Ramos (cell line): ENCODE data around the gene MRGPRG.
"Not testable (repeated sequence)": the region's sequence is repeated elsewhere in the genome, so short reads cannot be mapped to it uniquely, and the experiment has no call there.

ENCODE experiments used
- in situ Hi-C: fragments of 300-500 bp; cut with MboI; formaldehyde crosslinking; loops from one replicate; pipeline ENCODE4 v1.14.3; 2022; ENCODE audit warnings: low sequenced_read_pairs; ENCODE audit not compliant: unreplicated experiment

Gene MRGPRG, protein sequence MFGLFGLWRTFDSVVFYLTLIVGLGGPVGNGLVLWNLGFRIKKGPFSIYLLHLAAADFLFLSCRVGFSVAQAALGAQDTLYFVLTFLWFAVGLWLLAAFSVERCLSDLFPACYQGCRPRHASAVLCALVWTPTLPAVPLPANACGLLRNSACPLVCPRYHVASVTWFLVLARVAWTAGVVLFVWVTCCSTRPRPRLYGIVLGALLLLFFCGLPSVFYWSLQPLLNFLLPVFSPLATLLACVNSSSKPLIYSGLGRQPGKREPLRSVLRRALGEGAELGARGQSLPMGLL

DNA sequence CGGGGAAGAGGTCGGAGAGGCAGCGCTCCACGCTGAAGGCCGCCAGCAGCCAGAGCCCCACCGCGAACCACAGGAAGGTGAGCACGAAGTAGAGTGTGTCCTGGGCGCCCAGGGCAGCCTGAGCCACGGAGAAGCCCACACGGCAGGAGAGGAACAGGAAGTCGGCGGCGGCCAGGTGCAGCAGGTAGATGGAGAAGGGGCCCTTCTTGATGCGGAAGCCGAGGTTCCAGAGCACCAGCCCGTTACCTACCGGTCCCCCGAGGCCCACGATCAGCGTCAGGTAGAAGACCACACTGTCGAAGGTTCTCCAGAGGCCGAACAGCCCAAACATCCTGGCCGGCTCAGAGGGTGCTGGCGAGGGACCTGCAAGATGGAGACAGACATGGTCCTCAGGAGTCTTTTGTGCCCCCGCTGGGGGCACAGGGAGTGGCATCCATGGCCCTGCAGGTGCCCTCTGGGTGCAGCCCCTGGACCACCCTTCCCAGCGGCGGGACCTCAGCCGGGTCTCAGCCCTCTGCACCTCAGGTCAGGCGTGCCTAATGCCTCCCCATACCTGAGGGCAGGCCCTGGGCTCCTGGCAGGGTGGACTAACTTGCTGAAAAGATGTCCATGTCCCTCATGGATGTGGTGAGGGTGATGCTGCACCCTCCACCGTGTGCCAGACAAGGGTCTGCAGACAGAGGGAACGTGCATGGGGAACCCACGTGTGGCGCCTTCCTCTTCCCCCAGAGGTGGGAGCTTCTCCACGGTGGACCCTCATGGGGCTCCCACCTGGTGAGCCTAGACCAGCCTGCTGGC is at the start of gene MRGPRG:
TSS of gene MRGPRG (minus strand) at position 331 of the 798 bp plus-strand sequence. CDS start at position 331, 0 bp downstream.
- in situ Hi-C loops = no loop called here

DNA sequence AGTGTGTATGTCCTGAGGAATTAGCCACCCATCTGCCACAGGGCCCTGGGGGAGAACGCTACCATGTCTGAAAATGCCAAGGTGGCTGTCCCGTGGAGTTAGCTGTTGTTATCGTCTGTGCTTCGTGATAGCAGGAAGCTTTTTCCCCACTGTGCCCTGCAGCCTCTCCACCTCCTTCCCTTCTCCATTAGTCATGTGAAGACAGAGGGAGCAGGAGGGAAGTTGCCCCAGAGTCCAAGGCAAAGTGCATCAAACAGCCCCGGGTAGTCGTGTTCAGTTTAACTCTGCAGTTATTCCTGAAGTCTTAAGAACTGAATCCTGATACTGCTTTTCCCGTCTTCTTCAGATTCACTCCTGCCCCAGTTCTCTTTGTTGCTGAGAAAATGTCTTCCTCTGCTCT is 43.9 kb upstream of the MRGPRG start:
- in situ Hi-C loops = not testable (repeated sequence)

DNA sequence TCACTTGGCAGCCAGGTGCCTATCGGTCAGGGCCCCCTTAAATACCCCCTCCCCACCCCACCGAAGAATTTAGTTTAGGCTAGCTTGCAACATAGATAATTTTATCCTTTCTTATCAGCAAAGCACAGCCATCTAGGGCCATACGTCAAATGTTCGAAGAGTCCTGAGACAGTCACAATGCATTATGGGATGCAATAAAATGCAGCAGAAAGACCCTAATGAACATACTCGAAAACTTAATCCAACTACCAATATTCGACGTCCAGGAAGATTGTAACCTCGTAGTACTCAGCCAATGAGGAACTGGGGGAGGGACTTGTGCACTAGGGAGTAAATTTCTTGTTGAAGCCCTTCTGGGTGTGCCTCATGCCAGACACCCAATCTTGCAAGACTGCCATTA is 43.2 kb upstream of the MRGPRG start:
- in situ Hi-C loops = not testable (repeated sequence)

DNA sequence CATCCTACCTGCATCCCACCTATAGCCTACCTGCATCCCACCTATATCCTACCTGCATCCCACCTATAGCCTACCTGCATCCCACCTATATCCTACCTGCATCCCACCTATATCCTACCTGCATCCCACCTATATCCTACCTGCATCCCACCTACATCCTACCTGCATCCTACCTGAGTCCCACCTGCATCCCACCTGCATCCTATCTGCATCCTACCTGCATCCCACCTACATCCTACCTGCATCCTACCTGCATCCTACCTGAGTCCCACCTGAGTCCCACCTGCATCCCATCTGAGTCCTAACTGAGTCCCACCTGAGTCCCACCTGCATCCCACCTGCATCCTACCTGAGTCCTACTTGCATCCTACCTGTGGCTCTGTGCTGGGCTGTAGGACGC is 38.9 kb upstream of the MRGPRG start:
- in situ Hi-C loops = not testable (repeated sequence)

DNA sequence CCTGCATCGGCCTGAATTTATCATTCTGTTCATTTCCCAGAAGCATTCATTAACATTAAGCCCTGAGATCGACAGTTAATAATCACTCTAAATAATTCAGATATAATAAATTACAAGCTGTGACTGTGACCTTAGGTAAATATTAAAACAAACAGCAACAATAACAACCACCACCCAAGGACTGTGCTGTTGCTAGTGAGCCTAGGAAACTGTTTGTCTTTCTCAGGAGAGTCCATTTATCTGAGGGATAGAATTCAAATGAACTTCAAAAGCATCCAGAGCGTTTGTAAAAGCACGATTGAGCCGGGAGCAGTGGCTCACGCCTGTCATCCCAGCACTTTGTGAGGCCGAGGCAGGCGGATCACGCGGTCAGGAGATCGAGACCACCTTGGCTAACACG is 36.6 kb upstream of the MRGPRG start:
- in situ Hi-C loops = not testable (repeated sequence)

DNA sequence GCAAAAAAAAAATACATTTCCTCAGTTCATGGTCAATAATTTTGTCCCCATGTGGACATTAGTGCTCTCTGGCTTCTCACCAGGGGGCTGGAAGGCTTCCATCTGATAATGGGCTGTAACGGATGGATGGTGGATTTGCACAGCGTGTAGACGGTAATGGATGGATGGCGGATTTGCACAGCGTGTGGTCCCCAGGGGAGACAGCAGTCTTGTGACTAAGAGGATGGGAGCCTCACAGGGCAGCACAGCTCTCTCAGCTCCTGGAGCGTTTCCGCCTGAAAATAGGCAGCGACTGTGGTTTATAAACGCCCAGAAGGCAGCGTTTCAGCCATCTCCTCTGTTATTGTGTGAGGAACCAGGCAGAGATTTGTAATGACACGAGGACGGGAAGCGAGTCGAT is 36.2 kb upstream of the MRGPRG start:
- in situ Hi-C loops = not testable (repeated sequence)

DNA sequence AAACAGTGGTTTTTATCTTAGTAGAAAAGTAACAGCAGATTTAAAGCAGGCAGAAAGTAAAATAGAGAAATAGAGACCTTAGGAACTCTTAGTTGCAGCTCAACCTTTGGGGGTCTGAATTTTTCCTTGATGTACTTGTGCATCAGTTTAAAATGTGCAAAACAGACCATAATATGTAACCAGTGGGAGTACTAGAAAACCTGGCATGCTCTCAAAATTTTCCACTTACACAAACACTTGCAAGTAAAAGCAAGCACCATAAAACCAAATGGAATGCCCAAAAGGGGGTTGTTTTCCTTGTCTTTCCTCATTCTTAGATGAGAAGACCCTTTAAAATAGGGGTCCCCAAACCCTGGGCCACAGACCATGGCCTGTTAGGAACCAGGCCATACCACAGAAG is 26.5 kb upstream of the MRGPRG start:
- in situ Hi-C loops = no loop called here

DNA sequence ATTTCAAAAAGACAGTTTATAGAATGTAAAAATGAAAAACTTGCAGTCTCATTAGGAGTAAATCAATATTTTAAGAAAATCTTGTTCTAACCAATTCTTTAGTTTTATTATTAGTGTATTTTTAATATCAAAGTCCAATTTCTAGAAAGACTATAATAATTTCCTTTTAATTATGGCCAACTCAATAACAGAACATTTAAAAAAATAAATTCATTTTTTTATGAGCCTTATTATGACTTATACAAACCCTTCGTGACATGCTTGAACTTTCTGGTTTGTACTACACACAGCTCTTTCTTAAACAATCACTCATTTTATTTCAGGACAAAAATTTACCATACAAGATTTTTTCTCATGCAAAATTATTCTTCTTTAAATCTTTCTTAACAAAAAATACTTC is 25.3 kb upstream of the MRGPRG start:
- in situ Hi-C loops = no loop called here

DNA sequence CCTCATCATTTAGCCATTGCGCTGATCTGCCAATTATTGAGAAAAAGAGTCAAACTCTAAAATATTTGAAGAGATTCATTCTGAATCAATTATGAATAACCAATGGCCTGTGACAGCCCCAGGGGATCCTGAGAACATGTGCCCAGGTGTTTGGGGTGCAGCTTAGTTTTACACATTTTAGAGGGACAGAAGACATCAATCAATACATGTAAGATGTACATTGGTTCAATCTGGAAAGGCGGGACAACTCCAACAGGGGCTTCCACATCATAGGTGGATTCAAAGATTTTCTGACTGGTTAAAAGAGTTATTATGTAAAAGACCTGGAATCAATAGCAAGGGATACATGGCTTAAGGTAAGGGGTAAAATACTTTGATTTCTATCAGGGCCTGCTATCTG is 18.5 kb upstream of the MRGPRG start:
- in situ Hi-C loops = no loop called here

DNA sequence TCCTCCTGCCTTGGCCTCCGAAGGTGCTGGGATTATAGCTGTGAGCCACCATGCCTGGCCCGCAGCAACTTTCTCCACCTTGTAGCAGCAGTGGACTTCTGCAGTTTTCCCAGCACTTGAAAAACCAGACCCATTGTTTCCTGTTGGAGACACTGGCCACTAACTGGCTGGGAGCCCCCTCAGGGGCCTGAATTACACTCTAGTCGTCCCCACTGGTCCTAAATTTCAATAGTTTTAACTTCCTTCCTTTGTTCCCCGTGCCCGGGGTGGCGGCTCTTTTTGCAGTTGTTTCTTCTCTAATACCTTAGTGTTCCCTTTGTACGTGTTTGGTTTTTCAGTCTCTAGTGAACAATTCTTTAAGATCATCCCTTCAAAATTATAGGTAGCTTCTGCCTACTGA is 16.2 kb upstream of the MRGPRG start:
- in situ Hi-C loops = no loop called here

DNA sequence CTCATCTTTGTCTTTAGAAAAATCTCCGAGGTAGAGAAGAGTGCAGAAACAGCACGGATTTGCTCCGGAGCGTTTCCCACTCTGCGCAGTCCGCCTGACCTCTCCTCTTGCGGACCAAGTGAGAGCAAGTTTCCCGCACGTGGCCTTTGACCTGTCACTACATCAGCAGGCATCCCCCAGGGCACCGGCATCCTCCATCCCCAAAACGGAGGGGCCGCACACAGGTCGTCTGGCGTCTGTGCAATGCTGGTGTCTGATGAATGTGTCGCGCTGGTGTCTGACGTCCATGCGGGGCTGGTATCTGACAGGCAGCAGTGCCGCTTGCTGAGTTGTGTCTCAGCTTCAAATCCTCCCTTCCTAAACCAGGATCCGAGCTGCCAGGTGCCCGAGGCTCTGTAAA is 14.3 kb upstream of the MRGPRG start:
- in situ Hi-C loops = no loop called here

DNA sequence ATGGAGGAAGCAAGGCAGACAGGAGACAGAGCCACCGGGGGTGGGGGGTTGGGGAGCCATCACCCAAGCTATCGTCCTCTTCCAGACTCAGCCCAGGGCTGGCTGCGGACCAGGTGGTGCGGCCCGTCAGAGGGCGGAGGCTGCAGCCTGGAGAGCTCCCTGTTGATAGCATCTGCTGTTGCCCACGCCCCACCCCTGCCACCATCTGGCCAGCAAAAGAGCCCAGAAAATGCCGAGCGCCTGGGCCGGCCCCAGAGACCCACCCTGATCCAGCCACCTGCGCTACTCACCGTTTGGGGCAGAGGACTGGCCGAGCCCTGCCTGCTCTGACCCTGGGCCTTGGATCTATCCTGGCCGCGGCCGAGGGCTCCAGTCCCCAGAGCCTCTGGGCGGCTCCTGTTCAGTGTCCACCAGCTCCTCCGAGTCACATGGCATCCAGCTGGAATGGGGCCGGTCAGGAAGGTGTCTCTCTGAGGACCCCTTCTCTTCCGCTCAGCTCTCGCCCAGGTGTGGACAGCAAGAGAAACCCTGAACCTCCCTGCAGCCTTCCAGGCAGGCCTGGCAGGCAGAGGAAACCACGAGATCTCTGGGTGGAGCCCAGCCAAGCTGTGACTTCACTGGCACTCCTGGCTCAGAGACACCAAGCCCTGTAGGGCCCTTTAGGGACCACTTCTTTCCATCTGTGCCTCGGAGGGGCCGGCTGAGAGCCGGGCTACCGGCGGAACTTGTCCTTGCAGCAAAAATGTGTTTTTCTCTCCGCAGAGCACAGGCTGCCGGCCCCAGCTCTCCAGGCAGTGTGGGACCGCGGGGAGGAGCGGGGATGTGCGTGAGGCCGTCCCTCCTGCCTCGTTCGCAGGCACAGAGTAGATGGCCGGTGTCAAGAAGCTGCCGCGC is 13.5 kb upstream of the MRGPRG start, which contains the start of gene MRGPRE:
TSS of gene MRGPRE (minus strand) at position 567 of the 894 bp plus-strand sequence. CDS start 3,618 bp downstream, outside the sequence.
- in situ Hi-C loops = no loop called here

DNA sequence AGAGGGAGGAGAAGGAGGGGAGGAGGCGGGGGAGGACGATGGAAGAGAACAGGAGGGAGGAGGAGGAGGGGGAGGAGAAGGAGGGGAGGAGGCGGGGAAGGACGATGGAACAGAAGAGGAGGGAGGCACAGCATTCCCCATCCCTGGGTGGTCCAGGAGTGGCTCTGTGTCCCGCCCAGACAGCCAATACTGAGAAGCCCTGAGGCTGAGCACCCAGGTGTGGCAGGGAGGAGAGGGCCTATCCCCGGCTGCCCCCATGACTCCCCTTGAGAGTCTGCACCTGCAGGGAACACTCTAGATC is 12.9 kb upstream of the MRGPRG start:
- in situ Hi-C loops = no loop called here

DNA sequence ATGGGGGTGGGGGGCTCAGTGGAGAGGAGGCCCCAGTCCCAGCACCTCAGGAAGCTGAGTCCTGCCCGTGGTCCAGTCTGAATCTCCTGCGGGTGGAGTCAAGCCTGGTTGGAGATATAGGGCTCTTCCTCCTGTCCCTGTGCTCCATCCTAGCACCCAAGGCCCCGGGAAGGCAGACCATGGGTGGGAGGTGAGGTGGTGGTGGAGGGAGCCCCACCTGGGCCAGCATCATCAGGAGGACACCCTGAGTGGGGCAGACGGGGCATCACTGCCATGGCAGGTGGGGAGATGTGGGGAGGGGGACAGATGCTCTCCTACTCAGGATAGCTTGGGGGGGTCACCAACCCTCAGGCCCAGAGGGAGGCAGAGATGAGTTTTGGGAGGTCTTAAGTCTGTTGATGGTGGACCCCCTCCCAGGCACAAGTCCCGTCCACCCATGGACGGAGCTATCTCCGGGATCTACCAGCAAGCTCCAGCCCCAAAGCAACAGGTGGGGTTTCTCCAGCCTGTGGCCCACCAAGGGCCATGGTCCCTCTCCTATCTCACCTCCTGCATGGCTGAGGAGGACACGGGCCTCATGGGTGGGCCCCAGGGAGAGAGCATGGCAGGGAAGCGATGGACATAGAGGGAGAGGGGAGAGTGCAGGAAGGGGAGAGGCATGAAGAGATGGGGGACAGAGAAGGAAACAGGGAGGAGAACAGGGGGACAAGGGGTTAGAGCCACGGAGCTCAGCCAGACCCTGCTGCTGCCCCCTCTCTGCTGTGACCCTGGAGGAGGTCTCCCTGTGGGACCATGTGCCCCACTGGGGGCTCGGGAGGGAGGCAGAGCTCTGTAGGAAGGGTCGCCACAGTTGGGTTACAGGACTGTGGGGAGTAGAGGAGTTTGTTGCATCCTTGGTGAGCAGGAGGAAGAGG is 12.3 kb upstream of the MRGPRG start:
- in situ Hi-C loops = no loop called here

DNA sequence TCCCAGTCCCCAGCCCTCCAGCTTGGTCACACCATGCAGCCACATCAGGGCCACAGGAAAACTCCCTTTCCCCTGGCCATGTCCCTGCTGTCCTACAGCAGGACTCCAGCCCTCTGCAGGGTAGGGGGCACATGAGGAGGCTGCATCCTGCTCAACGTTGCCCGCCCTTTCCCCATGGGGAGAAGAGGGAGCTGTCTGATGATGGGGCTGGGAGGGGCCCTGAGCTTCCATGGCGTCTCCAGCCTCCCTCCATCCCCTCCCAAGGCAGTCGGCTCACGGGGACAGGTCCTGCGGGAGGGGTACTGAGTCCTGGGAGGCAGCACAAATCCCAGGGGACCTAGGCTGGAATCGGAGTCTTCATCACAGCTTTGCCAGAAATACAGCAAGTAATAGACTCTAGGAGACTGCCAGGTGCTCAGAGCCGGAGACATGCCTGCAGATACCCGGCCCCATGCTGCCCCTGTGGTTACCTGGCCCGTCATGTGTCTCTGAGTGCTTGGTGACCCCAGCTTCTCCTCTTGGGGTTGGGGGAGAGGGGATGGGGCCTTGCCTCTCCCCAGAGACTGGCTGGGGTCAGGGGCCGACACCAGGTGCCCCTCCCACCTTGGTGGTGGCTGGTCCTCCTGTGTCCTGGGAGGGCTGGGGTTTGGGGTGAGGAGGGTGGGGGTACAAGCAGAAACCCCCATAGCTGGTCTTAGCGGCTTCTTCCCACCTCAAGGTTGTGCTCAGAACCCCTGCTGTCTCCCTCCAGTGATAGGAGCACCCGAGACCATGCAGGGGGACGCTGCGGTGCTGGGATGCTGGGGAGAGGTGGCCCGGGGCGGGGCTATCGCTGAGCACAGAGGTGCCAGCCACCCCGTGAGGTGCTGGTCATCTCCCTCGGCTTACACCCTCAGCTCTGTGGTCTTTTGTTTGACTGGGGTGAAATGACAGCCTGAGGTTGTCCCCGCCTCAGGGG is 11.3 kb upstream of the MRGPRG start:
- in situ Hi-C loops = no loop called here

DNA sequence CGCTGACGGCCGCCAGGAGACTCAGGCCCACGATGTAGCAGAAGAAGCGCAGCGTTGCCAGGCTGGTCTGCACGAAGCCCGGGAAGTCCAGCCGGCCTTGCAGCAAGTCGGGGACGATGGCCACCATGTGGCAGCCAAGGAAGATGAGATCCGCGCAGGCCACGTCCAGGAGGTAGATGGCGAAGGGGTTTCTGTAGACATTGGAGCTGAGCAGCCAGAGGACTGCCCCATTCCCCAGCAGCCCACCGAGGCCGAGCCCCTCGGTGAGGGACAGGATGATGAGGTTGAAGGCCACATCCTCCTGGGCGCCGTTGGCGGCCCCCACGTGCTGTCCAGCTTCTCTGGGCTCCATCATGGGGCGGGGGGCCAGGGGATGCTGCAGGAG is 9.8 kb upstream of the MRGPRG start:
- in situ Hi-C loops = no loop called here

DNA sequence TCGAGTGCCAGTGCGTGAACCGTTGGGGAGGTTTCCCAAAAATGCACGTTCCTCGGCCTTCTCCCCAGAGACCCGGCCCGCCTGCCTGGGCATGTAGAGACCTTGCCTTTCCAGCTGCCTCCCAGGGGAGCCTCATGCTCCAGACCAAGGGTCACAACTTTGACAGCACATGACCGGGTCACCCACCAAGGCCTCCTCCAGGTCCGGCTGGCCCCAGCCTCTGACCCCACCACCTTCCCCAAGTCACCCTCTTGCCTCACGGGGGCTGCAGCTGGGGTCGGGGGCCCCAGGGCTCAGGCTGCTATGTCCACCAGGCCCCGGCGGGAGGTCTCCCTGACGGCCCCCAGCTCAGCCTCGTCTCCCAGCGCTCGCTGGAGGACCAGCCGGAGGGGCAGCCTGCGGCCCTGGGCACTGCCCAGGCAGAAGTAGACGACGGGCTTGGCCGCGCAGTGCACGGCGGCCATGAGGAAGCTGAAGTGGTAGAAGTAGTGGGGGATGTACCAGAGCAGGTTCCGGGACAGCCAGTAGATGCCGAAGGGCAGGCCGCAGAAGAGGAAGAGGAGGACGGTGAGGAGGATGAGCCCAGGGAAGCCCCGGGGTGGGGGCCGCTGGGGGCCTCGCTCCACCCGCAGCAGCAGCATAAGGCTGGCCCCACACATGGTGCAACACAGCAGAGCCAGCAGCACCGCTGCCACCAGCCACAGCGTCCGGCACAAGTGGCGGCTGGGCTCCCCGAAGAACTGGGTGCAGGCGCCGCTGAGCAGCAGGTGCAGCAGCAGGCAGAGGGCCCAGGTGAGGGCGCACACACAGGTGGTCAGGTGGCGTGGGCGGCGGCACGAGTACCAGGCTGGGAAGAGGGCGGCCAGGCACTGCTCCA is 9.2 kb upstream of the MRGPRG start:
- in situ Hi-C loops = no loop called here
